ENCODE results near the gene GFRAL.

DNA sequence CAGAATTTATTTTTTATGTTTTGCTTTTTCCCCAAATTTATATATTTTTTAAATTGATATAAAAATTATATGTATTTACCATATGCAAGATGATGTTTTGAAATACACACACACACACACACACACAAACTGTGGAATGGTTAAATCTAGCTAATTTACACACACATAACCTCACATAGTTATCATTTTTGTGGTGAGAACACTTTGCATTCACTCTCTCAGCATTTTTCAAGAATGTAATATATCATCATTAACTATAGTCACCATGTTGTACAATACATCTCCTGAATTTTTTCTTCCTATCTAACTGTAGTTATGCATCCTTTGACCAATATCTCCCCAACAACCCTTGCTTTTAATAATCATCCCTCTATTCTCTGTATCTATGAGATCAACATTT, 52.2 kb downstream of the GFRAL start:
- no peak for TF ChIP-seq SP1 (IDR thresholded peaks at IDR 0.05)
- TF ChIP-seq FOXM1 (IDR thresholded peaks at IDR 0.05; ENCODE audit: borderline replicate concordance), result no peak
- TF ChIP-seq BHLHE40 (IDR thresholded peaks at IDR 0.05; ENCODE audit: borderline replicate concordance), result no peak
- TF ChIP-seq NFRKB (IDR thresholded peaks at IDR 0.05), result no peak
- TF ChIP-seq FOXA1 (IDR thresholded peaks at IDR 0.05), result no peak
- no peak for TF ChIP-seq L3MBTL2 (conservative IDR thresholded peaks at IDR 0.05)
- no peak for TF ChIP-seq SUZ12 (IDR thresholded peaks at IDR 0.05)

All from HEK293T (cell line).